ENCODE data around the gene ANKRD22.

Gene ANKRD22

GRCh38 chr10:88831709-88832108, 19.9 kb downstream of the ANKRD22 start:
- TF ChIP-seq, protein P1, sequence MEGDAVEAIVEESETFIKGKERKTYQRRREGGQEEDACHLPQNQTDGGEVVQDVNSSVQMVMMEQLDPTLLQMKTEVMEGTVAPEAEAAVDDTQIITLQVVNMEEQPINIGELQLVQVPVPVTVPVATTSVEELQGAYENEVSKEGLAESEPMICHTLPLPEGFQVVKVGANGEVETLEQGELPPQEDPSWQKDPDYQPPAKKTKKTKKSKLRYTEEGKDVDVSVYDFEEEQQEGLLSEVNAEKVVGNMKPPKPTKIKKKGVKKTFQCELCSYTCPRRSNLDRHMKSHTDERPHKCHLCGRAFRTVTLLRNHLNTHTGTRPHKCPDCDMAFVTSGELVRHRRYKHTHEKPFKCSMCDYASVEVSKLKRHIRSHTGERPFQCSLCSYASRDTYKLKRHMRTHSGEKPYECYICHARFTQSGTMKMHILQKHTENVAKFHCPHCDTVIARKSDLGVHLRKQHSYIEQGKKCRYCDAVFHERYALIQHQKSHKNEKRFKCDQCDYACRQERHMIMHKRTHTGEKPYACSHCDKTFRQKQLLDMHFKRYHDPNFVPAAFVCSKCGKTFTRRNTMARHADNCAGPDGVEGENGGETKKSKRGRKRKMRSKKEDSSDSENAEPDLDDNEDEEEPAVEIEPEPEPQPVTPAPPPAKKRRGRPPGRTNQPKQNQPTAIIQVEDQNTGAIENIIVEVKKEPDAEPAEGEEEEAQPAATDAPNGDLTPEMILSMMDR (conservative IDR thresholded peaks at IDR 0.05; ENCODE audit: low read depth, low read length) = no peak

DNA sequence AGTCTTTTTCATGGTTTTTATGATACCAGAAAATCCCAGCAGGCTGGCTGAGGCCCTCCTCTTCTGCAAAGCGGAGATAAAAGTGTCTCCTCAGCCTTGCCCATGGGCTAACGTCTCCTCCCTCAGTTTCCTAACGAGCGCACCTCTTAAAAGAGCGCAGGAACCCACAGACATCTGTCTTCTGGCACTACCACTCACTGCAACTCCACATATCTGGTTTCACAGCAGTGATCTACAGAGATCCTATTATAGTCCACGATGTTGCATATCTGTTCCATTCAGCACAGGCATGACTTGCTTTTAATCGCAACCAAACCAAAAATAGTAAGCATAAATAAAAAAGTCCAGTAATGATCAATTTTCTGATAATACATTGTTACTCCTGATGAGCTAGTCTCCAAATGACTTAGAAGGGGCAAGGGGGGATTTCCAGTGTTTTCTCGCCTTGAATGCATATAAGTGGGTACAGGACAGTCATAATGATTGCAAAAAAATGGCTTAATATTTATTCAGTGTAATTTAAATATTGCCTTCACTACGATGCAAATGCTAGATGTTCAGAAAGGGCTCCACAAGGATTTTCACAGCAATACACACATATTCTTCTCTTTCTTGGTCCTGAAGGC, 20.9 kb downstream of the ANKRD22 start:
- Histone ChIP-seq H3K36me3 (ENCODE audit: insufficient read depth) (no peaks in the 10 kb centered on the region), H3K27ac (no peak overlapping the region), H3K4me1 (ENCODE audit: low read depth, poor library complexity, severe bottlenecking) (peaks cover 6% of the 10 kb centered on the region), H4K20me1 (ENCODE audit: insufficient read depth) (no peaks in the 10 kb centered on the region), H3K27me3 (ENCODE audit: insufficient read depth, low read depth) (no peaks in the 10 kb centered on the region), H2AFZ (ENCODE audit: low read depth) (no peak overlapping the region), H3K4me3 (IDR thresholded peaks at IDR 0.05; ENCODE audit: insufficient read depth, low read depth, low read length) (no peak overlapping the region), H3K79me2 (ENCODE audit: insufficient read depth, low read depth) (no peaks in the 10 kb centered on the region), H3K4me2 (no peak overlapping the region), H3K9ac (no peak overlapping the region)
- TF ChIP-seq, protein P1 (conservative IDR thresholded peaks at IDR 0.05; ENCODE audit: low read depth, low read length) = no peak

More at GRCh38 chr10:88831709-88832108, 19.9 kb downstream of the ANKRD22 start:
- Histone ChIP-seq H3K4me3 (IDR thresholded peaks at IDR 0.05; ENCODE audit: insufficient read depth, low read depth, low read length) (no peak overlapping the region), H4K20me1 (ENCODE audit: insufficient read depth) (no peaks in the 10 kb centered on the region), H3K4me1 (ENCODE audit: low read depth, poor library complexity, severe bottlenecking) (peaks cover 7% of the 10 kb centered on the region), H3K36me3 (ENCODE audit: insufficient read depth) (no peaks in the 10 kb centered on the region), H3K27ac (no peak overlapping the region), H3K79me2 (ENCODE audit: insufficient read depth, low read depth) (no peaks in the 10 kb centered on the region), H3K27me3 (ENCODE audit: insufficient read depth, low read depth) (no peaks in the 10 kb centered on the region), H3K9ac (no peak overlapping the region), H3K4me2 (no peak overlapping the region), H2AFZ (ENCODE audit: low read depth) (no peak overlapping the region)

DNA sequence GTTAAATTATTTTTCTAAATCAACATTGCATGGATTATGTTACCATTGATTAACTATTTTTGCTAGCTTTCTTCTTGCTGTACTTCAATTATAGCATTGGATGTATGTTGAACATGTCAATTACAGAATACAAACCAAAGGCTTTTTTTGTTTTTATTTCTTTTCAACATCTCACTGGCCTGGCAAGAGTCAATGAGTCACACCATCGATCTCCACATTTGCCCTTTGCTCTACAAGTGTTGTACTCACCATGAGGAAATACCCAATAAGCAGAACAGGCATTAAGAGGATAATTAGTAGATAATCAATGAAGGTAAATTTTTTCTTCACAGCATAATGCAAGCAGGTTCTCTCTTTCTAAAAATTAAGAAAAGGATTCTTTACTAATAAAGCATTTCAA, 23.3 kb downstream of the ANKRD22 start:
- no peak overlapping the region for H2AFZ ChIP-seq (ENCODE audit: low read depth)
- no peaks in the 10 kb centered on the region for H3K4me1 ChIP-seq (ENCODE audit: low read depth, poor library complexity, severe bottlenecking)
- H3K9ac ChIP-seq = no peak overlapping the region
- H3K27ac ChIP-seq = no peak overlapping the region
- no peaks in the 10 kb centered on the region for H4K20me1 ChIP-seq (ENCODE audit: insufficient read depth)
- no peak overlapping the region for H3K4me2 ChIP-seq
- TF ChIP-seq, protein P1 (conservative IDR thresholded peaks at IDR 0.05; ENCODE audit: low read depth, low read length) = no peak
- H3K4me3 ChIP-seq (IDR thresholded peaks at IDR 0.05; ENCODE audit: insufficient read depth, low read depth, low read length) = no peak overlapping the region
- H3K36me3 ChIP-seq (ENCODE audit: insufficient read depth) = no peaks in the 10 kb centered on the region
- H3K79me2 ChIP-seq (ENCODE audit: insufficient read depth, low read depth) = no peaks in the 10 kb centered on the region
- H3K27me3 ChIP-seq (ENCODE audit: insufficient read depth, low read depth) = no peaks in the 10 kb centered on the region

DNA sequence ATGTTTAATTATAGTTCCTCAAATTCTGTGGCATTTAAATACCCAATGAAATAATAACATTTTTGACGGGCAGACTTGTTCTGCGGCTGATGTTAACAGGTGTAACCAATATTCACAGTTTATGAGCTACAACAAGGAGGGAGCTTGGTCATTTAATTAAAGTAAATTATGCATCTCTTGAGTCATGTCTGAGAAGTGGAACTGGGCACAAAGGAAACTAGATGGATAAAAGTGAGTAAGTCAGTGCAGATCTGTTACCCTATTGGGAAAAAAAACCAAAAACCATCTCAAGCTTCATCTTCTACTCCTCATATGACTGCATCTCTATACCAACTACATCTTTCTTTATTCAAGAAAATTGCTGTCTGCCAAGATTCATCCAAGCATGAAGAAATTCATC, 24.0 kb downstream of the ANKRD22 start:
- Histone ChIP-seq H3K27ac (no peak overlapping the region), H3K9ac (no peak overlapping the region), H3K27me3 (ENCODE audit: insufficient read depth, low read depth) (no peaks in the 10 kb centered on the region), H4K20me1 (ENCODE audit: insufficient read depth) (no peaks in the 10 kb centered on the region), H3K4me2 (no peak overlapping the region), H3K36me3 (ENCODE audit: insufficient read depth) (no peaks in the 10 kb centered on the region), H3K79me2 (ENCODE audit: insufficient read depth, low read depth) (no peaks in the 10 kb centered on the region), H3K4me1 (ENCODE audit: low read depth, poor library complexity, severe bottlenecking) (no peaks in the 10 kb centered on the region), H3K4me3 (IDR thresholded peaks at IDR 0.05; ENCODE audit: insufficient read depth, low read depth, low read length) (no peak overlapping the region), H2AFZ (ENCODE audit: low read depth) (no peak overlapping the region)
- TF ChIP-seq, protein P1 (conservative IDR thresholded peaks at IDR 0.05; ENCODE audit: low read depth, low read length) = no peak
